Neuronal stem cell (in vitro differentiated cells): ENCODE data around the gene ACOXL.

Experiments
- DNase-seq: peaks from one replicate; pipeline ENCODE4 v3.0.0-alpha.2; 2013; ENCODE audit warnings: low spot score
- H2AFZ ChIP-seq: one replicate; pipeline ENCODE4 v1.6.1; 2013; ENCODE audit warnings: mild to moderate bottlenecking, low read length, inconsistent platforms
- H2AK5ac ChIP-seq: 2 replicates; pipeline ENCODE4 v1.6.1; 2013; ENCODE audit warnings: low read depth, mild to moderate bottlenecking, inconsistent platforms, low read length, moderate library complexity, mixed read lengths
- H2BK120ac ChIP-seq: 2 replicates; pipeline ENCODE4 v1.6.1; 2013; ENCODE audit warnings: low read depth, mild to moderate bottlenecking, inconsistent platforms, low read length, moderate library complexity, mixed read lengths
- H2BK12ac ChIP-seq: one replicate; pipeline ENCODE4 v1.6.1; 2013; ENCODE audit warnings: low read length, inconsistent platforms
- H2BK15ac ChIP-seq: 2 replicates; pipeline ENCODE4 v1.6.1; 2013; ENCODE audit warnings: mild to moderate bottlenecking, low read length, inconsistent platforms, mixed read lengths
- H2BK5ac ChIP-seq: one replicate; pipeline ENCODE4 v1.6.1; 2013; ENCODE audit warnings: inconsistent platforms, mild to moderate bottlenecking, low read length, moderate library complexity
- H3K14ac ChIP-seq: one replicate; pipeline ENCODE4 v1.6.1; 2013; ENCODE audit warnings: low read length, inconsistent platforms
- H3K18ac ChIP-seq: 2 replicates; pipeline ENCODE4 v1.6.1; 2013; ENCODE audit warnings: low read length, inconsistent platforms
- H3K23ac ChIP-seq: 2 replicates; pipeline ENCODE4 v1.6.1; 2013; ENCODE audit warnings: low read depth, mild to moderate bottlenecking, mixed read lengths, low read length, inconsistent platforms; ENCODE audit not compliant: poor library complexity
- H3K27ac ChIP-seq: replicated peaks from 3 replicates; pipeline ENCODE4 v1.5.1; 2013; ENCODE audit warnings: low read length, inconsistent platforms
- H3K27me3 ChIP-seq, 3 experiments: 2 replicates each; pipeline ENCODE4 v1.6.1; 2013; ENCODE audit warnings: low read length in 3 of 3, mild to moderate bottlenecking in 2 of 3, inconsistent platforms in 1 of 3, low read depth in 1 of 3, mixed read lengths in 1 of 3, moderate library complexity in 1 of 3; ENCODE audit not compliant: control insufficient read depth in 3 of 3, insufficient read depth in 3 of 3
- H3K36me3 ChIP-seq, 2 donors: replicated peaks in 1 of 2; 2 replicates each; pipeline ENCODE4 v1.6.1; 2013; ENCODE audit warnings: low read length in 2 of 2; ENCODE audit not compliant: control insufficient read depth in 2 of 2, insufficient read depth in 2 of 2
- H3K4ac ChIP-seq: 2 replicates; pipeline ENCODE4 v1.6.1; 2013; ENCODE audit warnings: inconsistent platforms, mild to moderate bottlenecking, low read length, moderate library complexity
- H3K4me1 ChIP-seq, 2 donors: 1 replicate in 1 of 2; 2 replicates in 1 of 2; pipeline ENCODE4 v1.6.1; 2013; ENCODE audit warnings: low read length in 2 of 2, low read depth in 1 of 2; ENCODE audit not compliant: control insufficient read depth in 2 of 2, insufficient read depth in 1 of 2
- H3K4me2 ChIP-seq: one replicate; pipeline ENCODE4 v1.6.1; 2013; ENCODE audit warnings: mild to moderate bottlenecking, low read length, inconsistent platforms; ENCODE audit not compliant: insufficient read depth, poor library complexity, severe bottlenecking
- H3K4me3 ChIP-seq, 2 donors: 2 replicates each; pipeline ENCODE4 v1.5.1; 2013; ENCODE audit warnings: low read length in 2 of 2, mild to moderate bottlenecking in 2 of 2, inconsistent platforms in 1 of 2, moderate library complexity in 1 of 2
- H3K79me1 ChIP-seq: one replicate; pipeline ENCODE4 v1.6.1; 2013; ENCODE audit warnings: low read depth, mild to moderate bottlenecking, inconsistent platforms, low read length, moderate library complexity
- H3K9ac ChIP-seq: one replicate; pipeline ENCODE4 v1.6.1; 2013; ENCODE audit warnings: mild to moderate bottlenecking, low read depth, low read length, inconsistent platforms; ENCODE audit not compliant: poor library complexity
- H3K9me3 ChIP-seq, 2 donors: replicated peaks in 1 of 2; 2 replicates each; pipeline versions ENCODE3 to v1.6.1; 2013; ENCODE audit warnings: low read length in 2 of 2, mild to moderate bottlenecking in 2 of 2, inconsistent platforms in 1 of 2, low read depth in 1 of 2, mixed read lengths in 1 of 2, moderate library complexity in 1 of 2; ENCODE audit not compliant: control insufficient read depth in 2 of 2, insufficient read depth in 1 of 2
- H4K8ac ChIP-seq: one replicate; pipeline ENCODE4 v1.6.1; 2013; ENCODE audit warnings: low read depth, mild to moderate bottlenecking, inconsistent platforms, low read length, moderate library complexity
- H4K91ac ChIP-seq: one replicate; pipeline ENCODE4 v1.6.1; 2013; ENCODE audit warnings: low read length, low read depth, mild to moderate bottlenecking, inconsistent platforms; ENCODE audit not compliant: poor library complexity
- WGBS, 2 donors: extraction: QIAGEN DNeasy Blood & Tissue Kit; methylation state at CpG; one replicate each; pipeline ENCODE4 v1.1.7; 2013; ENCODE audit warnings: missing lambda C conversion rate in 2 of 2, mixed read lengths in 1 of 2; ENCODE audit not compliant: insufficient read length in 2 of 2, insufficient replicate concordance in 1 of 2; ENCODE audit errors: extremely low coverage in 2 of 2; 5-methylcytosine and 5-hydroxymethylcytosine counted together

The ACOXL gene

DNA sequence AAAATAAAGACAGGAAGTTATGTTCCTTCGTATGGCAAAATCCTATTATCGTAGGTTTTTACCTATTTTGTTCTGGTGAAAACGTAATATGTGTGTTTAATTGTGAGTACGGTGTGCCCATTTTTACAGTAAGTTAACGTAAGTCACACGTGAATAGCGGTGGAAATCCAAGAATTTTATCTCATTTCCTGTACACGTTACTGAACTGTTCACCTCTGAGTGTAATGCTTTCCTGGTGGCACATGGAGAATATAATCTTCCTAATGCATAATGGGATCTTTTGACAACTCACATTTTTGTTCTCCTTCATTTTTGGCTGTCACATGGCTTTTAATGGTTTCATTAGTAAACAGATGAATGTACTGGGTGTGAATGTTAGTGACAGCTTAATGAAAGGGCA lies 416.6 kb downstream of the ACOXL start:
- Histone ChIP-seq H2AFZ (no peak overlapping the region), H3K14ac (no peak overlapping the region), H3K23ac (no peak overlapping the region), H2BK5ac (no peak overlapping the region), H2BK120ac (no peak overlapping the region), H4K8ac (no peak overlapping the region), H3K4me2 (no peak overlapping the region), H3K9me3 (no peaks in the 10 kb centered on the region), H2BK12ac (no peak overlapping the region), H3K36me3 (peaks cover 19 to 98% of the 10 kb centered on the region in 2 donors), H3K4me1 (peaks cover 0 to 10% of the 10 kb centered on the region in 2 donors), H3K4me3 (no peak overlapping the region), H3K9ac (no peak overlapping the region), H3K27me3 (no peaks in the 10 kb centered on the region), H3K4ac (no peak overlapping the region), H3K79me1 (peaks cover 8% of the 10 kb centered on the region), H2AK5ac (no peak overlapping the region), H2BK15ac (no peak overlapping the region), H3K18ac (no peak overlapping the region), H4K91ac (no peak overlapping the region), H3K27ac (no peak overlapping the region)
- WGBS, 2 donors = no CpG with 5 or more reads among the region's 8 CpGs
- DNase-seq = no peak

DNA sequence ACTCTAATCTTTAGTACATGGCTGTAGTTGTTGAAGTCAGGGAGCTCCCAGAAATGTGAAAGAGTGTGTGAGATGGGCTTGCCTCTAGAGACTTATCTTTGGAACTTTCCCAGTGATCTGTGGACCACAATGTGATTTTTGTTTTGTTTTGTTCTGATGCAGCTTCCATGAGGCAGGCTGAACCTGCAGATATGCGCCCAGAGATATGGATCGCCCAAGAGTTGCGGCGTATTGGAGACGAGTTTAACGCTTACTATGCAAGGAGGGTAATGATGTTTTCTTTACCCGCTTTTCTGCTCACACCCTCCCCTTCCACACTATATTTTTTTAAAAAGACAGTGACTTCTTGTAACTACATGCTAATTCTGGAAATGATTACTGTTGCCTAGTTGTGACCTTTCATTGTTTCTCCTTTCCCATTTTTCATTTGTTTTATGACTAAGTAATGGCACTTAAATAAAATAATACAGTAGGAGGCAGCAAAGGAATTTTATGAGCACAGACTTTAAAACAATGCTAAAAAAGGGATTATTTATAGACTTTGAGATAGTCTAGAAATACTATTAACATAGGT lies 417.6 kb downstream of the ACOXL start:
- no peak overlapping the region for H2AK5ac ChIP-seq
- H3K9ac ChIP-seq = no peak overlapping the region
- H3K4me1 ChIP-seq = peaks cover 0 to 10% of the 10 kb centered on the region in 2 donors
- H3K4ac ChIP-seq = no peak overlapping the region
- no peak overlapping the region for H3K23ac ChIP-seq
- no peaks in the 10 kb centered on the region for H3K27me3 ChIP-seq
- H3K4me3 ChIP-seq = no peak overlapping the region
- no peak overlapping the region for H2BK15ac ChIP-seq
- no peak overlapping the region for H3K27ac ChIP-seq
- H4K91ac ChIP-seq = no peak overlapping the region
- no peak overlapping the region for H2AFZ ChIP-seq
- no peak overlapping the region for H4K8ac ChIP-seq
- H2BK12ac ChIP-seq = no peak overlapping the region
- peaks cover 8% of the 10 kb centered on the region for H3K79me1 ChIP-seq
- no peak overlapping the region for H3K14ac ChIP-seq
- WGBS, 2 donors = no CpG with 5 or more reads among the region's 7 CpGs
- H2BK120ac ChIP-seq = no peak overlapping the region
- H3K4me2 ChIP-seq = no peak overlapping the region
- no peaks in the 10 kb centered on the region for H3K9me3 ChIP-seq
- DNase-seq = no peak
- H2BK5ac ChIP-seq = no peak overlapping the region
- H3K18ac ChIP-seq = no peak overlapping the region
- peaks cover 19 to 98% of the 10 kb centered on the region in 2 donors for H3K36me3 ChIP-seq

DNA sequence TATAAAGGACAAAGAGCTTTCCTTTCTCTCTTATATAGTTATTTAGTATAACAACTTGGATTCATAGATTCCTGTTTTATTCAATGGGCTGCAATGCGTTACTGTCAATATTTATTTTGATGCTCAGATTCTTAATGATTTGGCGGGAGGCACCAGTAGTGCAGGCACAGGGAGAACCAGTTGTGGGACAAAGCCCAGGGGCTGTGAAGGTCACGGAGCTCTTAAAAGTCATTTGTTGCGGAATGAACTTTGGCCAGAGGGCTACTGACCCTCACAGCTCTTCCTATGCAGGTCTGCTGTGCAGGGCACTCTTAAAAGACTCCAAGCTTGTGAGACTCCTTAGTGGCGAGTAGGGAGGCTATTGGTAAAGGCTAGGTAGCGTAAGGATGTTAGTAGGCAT lies 422.4 kb downstream of the ACOXL start:
- Histone ChIP-seq H3K23ac (no peak overlapping the region), H3K79me1 (peaks cover 18% of the 10 kb centered on the region), H2BK15ac (no peak overlapping the region), H3K18ac (no peak overlapping the region), H3K36me3 (peaks cover 37 to 100% of the 10 kb centered on the region in 2 donors), H2BK120ac (no peak overlapping the region), H3K14ac (no peak overlapping the region), H2BK5ac (no peak overlapping the region), H2AK5ac (no peak overlapping the region), H3K4me3 (no peak overlapping the region), H3K27me3 (no peaks in the 10 kb centered on the region), H3K27ac (no peak overlapping the region), H4K91ac (no peak overlapping the region), H2BK12ac (no peak overlapping the region), H3K9ac (no peak overlapping the region), H2AFZ (no peak overlapping the region), H3K9me3 (no peaks in the 10 kb centered on the region), H4K8ac (no peak overlapping the region), H3K4me2 (no peak overlapping the region), H3K4ac (no peak overlapping the region), H3K4me1 (peaks cover 12 to 18% of the 10 kb centered on the region in 2 donors)
- DNase-seq = no peak
- WGBS, 2 donors = no CpG with 5 or more reads among the region's 6 CpGs

DNA sequence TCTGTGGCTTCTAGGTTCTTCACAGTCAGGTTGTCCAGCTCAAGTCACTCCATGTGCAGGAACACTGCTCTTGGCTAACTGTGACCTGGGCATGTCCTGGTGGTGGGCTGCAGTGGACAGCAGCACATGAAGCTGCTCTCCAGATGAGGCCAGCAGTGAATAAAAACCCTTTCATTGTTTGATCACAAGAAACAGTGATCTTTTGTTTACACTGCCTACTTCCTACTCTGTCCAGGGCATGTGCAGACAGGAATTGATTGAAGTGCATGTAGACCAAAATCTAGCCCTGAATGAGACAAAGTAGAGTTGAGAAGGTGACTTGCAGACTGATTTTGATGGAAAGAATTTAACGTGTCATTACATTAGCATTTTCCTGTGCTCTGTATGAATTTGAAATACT lies 423.2 kb downstream of the ACOXL start:
- DNase-seq = no peak
- WGBS, 2 donors = no CpG with 5 or more reads among the region's 1 CpG

More for the DNA sequence above, 423.2 kb downstream of the ACOXL start:
- Histone ChIP-seq H3K36me3 (peaks cover 37 to 100% of the 10 kb centered on the region in 2 donors), H2AK5ac (no peak overlapping the region), H2BK120ac (no peak overlapping the region), H3K14ac (no peak overlapping the region), H3K9me3 (no peaks in the 10 kb centered on the region), H3K4me3 (no peak overlapping the region), H3K4me2 (no peak overlapping the region), H3K9ac (no peak overlapping the region), H3K27me3 (no peaks in the 10 kb centered on the region), H2BK5ac (no peak overlapping the region), H2BK15ac (no peak overlapping the region), H3K79me1 (peaks cover 21% of the 10 kb centered on the region), H3K18ac (no peak overlapping the region), H3K4ac (no peak overlapping the region), H2BK12ac (no peak overlapping the region), H3K4me1 (peaks cover 12 to 18% of the 10 kb centered on the region in 2 donors), H3K27ac (no peak overlapping the region), H2AFZ (no peak overlapping the region), H4K91ac (no peak overlapping the region), H4K8ac (no peak overlapping the region), H3K23ac (no peak overlapping the region)
